NCI-H2171 (cell line): ENCODE data around the gene USP6.
"Not testable (repeated sequence)": the region's sequence is repeated elsewhere in the genome, so short reads cannot be mapped to it uniquely, and the experiment has no call there.

Source experiments
- DNase-seq: peaks from one replicate; lab custom pipeline; 2025; lab: John Stamatoyannopoulos, UW

The USP6 gene

GRCh38 chr17:5122056-5122455, 6.2 kb downstream of the USP6 start:
- DNase-seq = not testable (repeated sequence)

GRCh38 chr17:5122586-5123342, 6.9 kb downstream of the USP6 start:
- DNase-seq = no peak

DNA sequence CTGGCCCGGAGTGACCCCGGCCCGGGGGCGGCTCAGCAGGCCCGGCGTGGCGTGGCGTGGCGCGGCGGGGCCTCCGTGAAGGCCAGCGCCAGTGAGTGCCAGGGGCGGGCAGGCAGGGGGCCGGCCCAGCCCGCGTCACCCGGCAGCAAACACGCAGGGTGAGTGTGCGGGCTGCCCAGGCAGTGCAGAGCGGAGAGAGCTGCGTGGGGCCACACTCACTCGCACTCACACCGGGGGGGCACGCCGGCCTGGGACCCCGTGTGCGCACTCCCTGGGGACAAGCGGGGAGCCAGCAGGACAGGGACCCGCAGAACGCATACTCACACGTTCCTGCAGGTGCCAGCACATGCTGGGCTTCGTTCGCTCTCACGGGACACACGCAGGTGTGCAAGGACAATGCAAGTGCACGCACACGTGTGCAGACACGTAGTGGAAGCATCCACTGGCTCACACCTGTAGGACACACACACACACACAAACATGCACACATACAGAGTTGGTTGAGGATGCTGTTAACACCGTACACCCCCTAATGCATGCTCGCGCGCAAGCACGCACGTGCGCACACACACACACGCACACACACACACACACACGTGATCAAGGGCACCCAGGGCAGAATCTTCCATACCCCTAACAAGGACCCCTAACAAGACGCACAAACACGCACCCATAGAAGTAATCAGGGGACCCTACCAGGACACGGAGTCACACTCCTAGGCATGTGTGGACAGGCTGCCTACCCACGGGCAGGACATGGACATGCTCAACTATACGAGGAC, 7.7 kb downstream of the USP6 start:
- no peak for DNase-seq

GRCh38 chr17:5124125-5124760, 8.4 kb downstream of the USP6 start:
- not testable (repeated sequence) for DNase-seq

DNA sequence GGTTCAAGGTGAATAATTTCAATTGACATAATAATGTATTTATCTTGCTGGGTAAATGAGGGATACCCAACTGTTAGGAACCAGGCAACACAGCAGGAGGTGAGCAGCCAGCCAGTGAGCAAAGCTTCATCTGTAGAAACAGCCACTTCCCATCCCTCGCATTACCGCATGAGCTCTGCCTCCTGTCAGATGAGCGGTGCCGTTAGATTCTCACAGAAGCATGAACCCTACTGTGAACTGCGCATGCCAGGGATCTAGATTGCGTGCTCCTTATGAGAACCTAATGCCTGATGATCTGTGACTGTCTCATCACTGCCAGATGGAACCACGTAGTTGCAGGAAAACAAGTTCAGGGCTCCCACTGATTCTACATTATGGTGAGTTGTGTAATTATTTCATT, 9.1 kb downstream of the USP6 start:
- DNase-seq = not testable (repeated sequence)

DNA sequence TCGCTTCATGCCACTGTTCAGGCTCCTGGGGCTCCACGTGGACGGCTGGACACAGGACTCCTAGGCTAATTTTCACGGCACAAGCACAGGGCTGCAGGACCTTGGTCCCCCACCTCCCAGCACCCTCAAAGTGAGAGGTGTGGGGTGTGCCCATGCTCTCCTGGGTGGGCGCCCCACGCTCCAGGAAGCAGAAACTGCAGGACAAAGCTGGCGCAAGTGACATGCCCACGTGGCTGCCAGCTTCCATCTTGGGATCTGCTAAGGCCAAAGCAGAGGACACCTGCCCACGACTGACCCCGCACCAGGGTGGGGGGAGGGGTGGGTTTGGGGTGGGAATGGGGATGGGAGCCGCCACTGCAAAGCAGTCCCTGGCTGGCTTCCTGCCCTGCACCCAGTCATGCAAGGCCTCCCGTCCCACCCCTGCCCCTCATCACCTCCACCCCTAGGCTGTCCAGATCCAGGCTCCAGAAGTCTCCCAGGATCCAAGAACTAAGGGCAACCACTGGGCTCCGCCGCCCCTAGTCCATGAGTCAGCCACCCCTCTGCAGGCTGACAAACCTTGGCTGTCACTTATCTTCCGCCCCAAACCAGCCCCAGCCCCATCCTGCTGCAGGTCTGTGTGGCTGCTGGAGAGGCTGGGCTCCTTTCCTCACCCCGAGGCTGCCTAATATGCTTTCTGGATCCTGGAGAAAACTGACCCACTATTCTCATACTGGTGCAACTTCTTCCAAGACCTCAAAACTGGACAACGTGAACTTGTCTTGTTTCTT, 11.1 kb downstream of the USP6 start:
- no peak for DNase-seq

- DNase-seq = no peak
Observed at GRCh38 chr17:5127910-5128309, 12.1 kb downstream of the USP6 start.

DNA sequence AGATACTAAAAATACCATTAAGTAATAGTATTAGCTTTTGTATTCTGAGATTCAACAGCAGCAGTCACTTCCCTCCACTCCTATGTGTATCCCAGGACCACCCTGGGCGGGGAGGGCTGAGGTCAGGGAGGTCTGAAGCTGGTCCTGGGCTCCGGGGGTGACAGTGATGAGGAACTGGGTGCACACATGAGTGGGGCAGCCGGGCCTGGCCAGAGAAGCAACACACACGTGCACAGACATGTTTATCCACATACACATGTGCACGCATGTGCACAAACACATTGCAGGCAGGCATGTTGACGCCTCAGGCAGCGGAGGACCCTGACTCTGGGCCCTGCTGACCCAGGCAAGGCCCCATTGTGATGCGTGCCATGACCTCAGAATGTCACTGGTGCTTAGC, 12.6 kb downstream of the USP6 start:
- DNase-seq = not testable (repeated sequence)

DNA sequence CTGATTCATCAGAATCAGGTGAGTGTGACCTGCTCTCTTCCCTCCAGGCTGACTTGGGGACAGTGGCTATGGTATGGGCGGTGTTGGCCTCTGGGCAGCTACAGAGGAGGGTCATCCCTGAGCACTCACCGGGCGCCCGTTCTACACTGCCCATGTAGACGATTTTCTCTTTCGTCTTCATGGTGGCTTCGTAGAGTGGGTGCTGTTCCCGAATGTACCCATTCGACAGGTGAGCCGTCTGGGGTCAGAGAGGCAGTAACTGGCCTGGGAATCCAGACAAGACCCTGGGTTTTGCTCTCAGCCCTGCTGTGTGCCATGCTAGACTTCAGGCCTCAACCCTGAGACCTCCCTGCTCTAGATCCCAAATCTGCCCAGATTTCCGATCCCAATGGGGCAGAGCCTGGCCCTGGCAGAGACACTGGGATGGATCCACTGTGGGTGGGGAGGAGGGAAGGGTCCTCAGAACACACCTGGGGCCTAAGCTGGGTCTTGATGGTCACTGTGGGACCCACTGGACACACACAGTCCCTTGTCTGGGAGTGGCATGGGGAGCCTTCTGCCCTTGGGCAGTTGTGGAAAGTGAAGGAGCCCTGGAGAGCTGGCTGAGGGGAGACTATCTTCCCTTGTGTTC, 13.2 kb downstream of the USP6 start:
- DNase-seq = no peak

GRCh38 chr17:5129770-5130169, 13.9 kb downstream of the USP6 start:
- not testable (repeated sequence) for DNase-seq

GRCh38 chr17:5130261-5130660, 14.4 kb downstream of the USP6 start:
- not testable (repeated sequence) for DNase-seq

DNA sequence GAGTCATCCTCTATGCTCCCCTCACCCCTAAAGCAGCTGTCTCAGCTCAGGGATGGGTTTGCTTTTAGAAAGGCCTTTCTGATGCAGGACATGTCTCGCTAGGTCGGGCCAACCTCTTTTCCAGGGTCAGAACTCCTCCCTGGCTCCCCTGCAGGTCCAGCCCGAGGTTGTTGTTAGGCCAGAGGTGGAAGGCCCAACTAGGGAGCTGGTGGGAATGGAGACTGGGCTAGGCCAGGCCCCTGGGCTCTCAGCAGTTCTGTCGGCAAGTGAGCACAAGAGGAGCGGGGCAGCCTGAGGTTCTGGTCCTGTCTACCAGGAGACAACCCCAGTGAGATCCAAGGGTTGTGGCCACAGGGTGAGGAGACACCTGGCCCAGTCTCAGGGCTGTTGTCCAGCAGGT, 14.9 kb downstream of the USP6 start:
- DNase-seq = not testable (repeated sequence)

GRCh38 chr17:5131146-5131715, 15.4 kb downstream of the USP6 start:
- no peak for DNase-seq

DNA sequence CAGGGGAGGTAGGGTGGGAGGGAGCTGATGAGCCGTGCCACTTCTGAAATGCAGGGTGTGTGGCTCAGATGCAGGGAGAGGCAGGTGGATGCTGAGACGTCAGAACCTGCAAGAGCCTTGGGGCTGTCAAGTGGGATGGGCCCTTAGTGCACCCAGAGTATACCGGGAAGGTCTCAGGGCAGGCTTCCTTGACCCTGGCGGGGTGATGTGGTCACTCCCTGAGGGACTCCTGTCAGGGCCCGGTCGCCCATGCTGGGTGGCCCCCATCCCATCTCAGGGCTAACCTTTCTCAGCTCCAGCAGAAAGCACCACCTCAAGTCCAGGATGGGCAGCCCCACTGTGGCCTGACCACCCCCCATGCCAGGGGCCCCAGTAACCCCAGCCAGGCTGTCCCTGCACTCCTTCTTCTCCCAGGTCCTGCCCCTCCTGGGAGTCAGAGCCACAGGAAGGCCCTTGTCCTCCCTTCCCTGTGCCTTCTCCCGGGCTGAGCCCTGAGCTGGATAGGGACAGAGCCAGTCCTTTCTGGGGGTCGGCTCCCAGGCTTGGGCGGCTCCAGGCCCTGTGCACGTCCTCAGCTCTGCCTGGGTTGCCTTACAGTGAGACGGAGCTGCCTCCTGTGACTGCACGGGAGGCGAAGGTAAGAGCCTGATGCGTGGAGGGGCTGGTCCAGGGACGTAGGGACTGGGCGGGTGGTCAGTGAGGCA, 16.1 kb downstream of the USP6 start:
- DNase-seq = not testable (repeated sequence)

- DNase-seq = not testable (repeated sequence)
Observed at GRCh38 chr17:5132503-5133225, 16.8 kb downstream of the USP6 start.

DNA sequence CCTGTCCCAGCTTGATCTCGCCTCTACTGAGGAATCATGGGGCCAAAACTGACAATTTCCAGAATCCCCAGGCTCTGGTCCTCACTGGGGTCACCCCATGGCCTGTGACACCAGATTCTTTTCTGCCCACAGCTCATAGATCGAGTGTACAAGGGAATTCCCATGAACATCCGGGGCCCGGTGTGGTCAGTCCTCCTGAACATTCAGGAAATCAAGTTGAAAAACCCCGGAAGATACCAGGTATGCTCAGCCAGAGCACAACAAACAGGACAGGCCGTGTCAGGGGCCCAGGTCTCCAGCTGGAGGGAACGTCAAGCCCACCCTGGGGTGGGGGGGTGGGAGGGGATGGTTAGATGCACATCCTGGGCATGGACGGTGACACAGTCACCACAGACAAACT, 17.5 kb downstream of the USP6 start:
- no peak for DNase-seq

DNA sequence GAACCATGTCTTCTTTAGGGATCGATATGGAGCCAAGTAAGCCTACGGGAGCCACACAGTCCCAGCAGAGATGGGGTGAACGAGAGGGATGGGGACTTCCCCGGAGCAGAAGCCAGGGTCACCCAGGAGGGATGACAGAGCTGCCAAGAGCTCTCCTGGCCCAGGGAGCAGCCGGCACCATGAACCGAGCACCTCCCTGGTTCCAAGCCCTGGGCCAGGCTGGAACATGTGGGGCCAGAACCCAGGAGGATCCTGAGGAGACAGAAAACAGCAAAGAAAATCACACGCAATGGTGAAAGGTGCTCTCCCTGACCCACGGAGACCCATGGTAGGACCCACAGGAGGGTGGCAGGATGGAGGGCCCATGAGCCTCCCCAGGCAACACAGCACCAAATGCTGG, 18.1 kb downstream of the USP6 start:
- DNase-seq = not testable (repeated sequence)

DNA sequence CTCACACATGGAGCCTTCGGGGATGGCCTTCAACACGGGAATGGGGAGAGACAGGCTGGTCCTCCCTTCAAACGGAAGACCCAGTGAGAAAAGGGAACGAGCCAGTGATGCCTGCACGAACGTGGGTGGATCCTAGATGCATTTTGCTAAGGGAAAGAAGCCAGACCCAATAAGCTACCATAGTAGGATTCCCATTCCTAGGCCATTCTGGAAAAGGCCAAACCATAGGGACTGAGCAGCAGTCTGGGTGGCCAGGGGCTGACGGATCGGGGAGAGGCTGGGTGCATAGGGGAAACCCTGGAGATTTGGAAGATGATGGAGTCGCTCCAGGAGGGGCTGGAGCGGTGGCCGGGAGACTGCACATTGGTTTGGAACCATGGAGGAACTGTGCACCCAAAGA, 18.7 kb downstream of the USP6 start:
- DNase-seq = not testable (repeated sequence)

DNA sequence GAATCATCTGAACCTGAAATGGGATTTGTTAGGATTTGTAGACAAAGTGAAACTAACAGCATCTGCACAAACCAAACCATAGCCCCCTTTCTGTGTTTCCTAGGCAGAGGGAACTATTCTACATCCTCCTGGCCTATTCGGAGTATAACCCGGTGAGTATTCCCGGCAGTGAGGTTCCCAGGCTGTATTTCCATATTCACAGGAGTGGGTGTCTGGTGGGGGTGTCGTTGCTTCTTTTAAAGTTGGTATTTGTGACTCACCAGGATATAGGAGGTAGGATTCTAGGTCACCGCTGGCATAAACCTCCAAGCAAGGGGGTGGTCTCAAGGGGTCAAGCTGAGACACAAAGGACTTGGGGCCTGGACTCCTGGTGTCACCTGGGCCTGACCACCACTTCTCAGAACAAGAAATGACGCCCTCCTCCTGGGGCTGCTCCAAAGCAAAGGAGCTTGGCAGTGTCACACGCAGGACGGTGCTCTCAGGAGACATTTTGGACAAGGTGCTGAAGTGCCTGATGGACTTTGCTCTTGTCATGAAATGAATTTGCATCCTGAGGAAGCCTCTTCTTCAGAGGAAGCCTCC, 19.4 kb downstream of the USP6 start:
- not testable (repeated sequence) for DNase-seq
